Skeletal muscle satellite cell (primary cell): Measurements from ENCODE around the gene AGER. TPM values are rescaled to one million over a fixed set of nuclear protein-coding genes. Genes with fewer than 3 reads are reported as not detected.

ENCODE experiments used
- H3K27me3 ChIP-seq: 2 replicates; pipeline ENCODE4 v1.7.0; 2013; ENCODE audit warnings: low read length; ENCODE audit not compliant: control insufficient read depth, insufficient read depth
- H3K36me3 ChIP-seq: 2 replicates; pipeline ENCODE4 v1.7.0; 2013; ENCODE audit warnings: mild to moderate bottlenecking, control low read depth, low read length; ENCODE audit not compliant: insufficient read depth
- H3K4me1 ChIP-seq: 2 replicates; pipeline ENCODE4 v1.7.0; 2013; ENCODE audit warnings: low read length; ENCODE audit not compliant: control insufficient read depth, insufficient read depth
- H3K4me2 ChIP-seq: 2 replicates; pipeline ENCODE4 v1.7.0; 2013; ENCODE audit warnings: mild to moderate bottlenecking, low read length
- H3K4me3 ChIP-seq: 2 replicates; pipeline ENCODE4 v1.7.0; 2013; ENCODE audit warnings: low read length
- H3K9ac ChIP-seq: 2 replicates; pipeline ENCODE4 v1.7.0; 2013; ENCODE audit warnings: mild to moderate bottlenecking, low read depth, low read length, moderate library complexity
- H3K9me3 ChIP-seq: replicated peaks from 2 replicates; pipeline ENCODE4 v1.7.0; 2013; ENCODE audit warnings: mild to moderate bottlenecking, control low read depth, low read length
- small RNA-seq: library from RNA; depleted of rRNA; stranded (forward); fragments of <200 nt; gene quantifications from one replicate; pipeline ENCODE3, GENCODE V24; 2012

AGER gene

GRCh38 chr6:32131439-32131948 is 52.6 kb downstream of the AGER start:
- Histone ChIP-seq H3K27me3 (peaks cover 14% of the 10 kb centered on the region), H3K4me1 (peaks cover 24% of the 10 kb centered on the region), H3K4me2 (no peak overlapping the region), H3K9ac (no peak overlapping the region), H3K9me3 (no peaks in the 10 kb centered on the region), H3K4me3 (no peak overlapping the region), H3K36me3 (peaks cover 2% of the 10 kb centered on the region)

Small RNA genes lying within 50 kb of the gene (small RNA-seq; reads per million reads assigned to genes)
- gene AL662884.1: not detected
- gene MIR6833: not detected
